Esophagus squamous epithelium (tissue), 4 donors: ENCODE results near the gene RHOT2.
A peak's percentile ranks its signal among the peaks of the same experiment; 100 is the strongest.

ENCODE experiments used
- CTCF ChIP-seq, 6 experiments: fragments of 450-650 bp in 4 of 6; fragments of 200-600 bp in 2 of 6; sonication (generic) in 2 of 6; IDR thresholded peaks; one replicate each; pipeline ENCODE4 v1.5.1; 2016 to 2019; ENCODE audit warnings: antibody characterized with exemption in 6 of 6, mild to moderate bottlenecking in 4 of 6, moderate library complexity in 4 of 6
- POLR2A ChIP-seq, 4 donors: fragments of 450-650 bp; IDR thresholded peaks; one replicate each; pipeline ENCODE4 v1.6.1; 2017; ENCODE audit warnings: antibody characterized with exemption in 4 of 4, mild to moderate bottlenecking in 4 of 4, moderate library complexity in 3 of 4

DNA sequence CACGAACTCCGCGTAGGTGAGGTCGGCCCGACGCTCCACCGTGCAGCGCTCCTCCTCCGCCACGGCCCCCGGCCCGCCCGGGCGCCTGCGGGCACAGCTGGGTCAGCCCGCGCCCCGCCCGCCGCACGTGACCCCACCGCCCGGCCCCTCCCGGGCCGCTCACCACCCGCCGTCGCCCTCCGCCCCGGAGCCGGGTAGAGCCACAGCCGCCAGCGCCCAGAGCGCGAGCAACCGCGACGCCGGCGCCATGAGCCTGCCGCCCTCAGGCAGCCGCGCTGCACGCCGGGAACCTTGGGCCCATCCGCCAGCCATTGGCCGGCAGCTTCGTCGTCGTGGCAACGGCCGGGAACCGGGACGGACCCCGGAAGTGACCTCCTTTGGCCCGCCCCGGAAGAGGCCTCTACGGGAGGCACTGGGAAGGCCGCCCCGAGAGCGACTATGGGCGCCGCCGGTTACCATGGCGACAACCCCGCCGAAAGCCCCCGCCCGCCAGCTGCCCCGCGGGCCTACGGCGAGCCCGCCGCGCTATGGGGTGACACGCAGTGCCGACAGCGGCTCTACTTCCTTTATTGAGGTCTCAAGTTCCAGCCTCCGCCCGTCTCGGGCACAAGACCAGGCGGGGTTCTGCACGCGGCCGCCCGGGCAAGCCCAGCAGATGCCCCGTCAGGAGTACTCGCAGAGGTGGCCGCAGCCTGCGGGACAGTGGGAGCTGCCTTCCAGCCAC is 16.3 kb downstream of the RHOT2 start, which contains the start of gene JMJD8:
- TF ChIP-seq CTCF (IDR thresholded peaks at IDR 0.05) = no peak
- TF ChIP-seq POLR2A (IDR thresholded peaks at IDR 0.05) = peak in 1 of 4 donors; percentile 66
